Osteocyte (in vitro differentiated cells): ENCODE results near the gene SLC22A3. TPM values are rescaled to one million over a fixed set of nuclear protein-coding genes. Genes with fewer than 3 reads are reported as not detected.

Source experiments
- DNase-seq: peaks from one replicate; pipeline ENCODE4 v3.0.0; 2021; ENCODE audit warnings: mixed read lengths; ENCODE audit not compliant: unreplicated experiment; ENCODE audit errors: extremely low spot score
- H3K27ac Mint-ChIP-seq: one replicate; pipeline ENCODE4 v1.8.0; 2021; ENCODE audit warnings: mild to moderate bottlenecking, mixed read lengths; ENCODE audit not compliant: unreplicated experiment
- H3K27me3 Mint-ChIP-seq: one replicate; pipeline ENCODE4 v1.8.0; 2021; ENCODE audit warnings: mixed read lengths; ENCODE audit not compliant: unreplicated experiment
- H3K36me3 Mint-ChIP-seq: one replicate; pipeline ENCODE4 v1.8.0; 2021; ENCODE audit warnings: mixed read lengths; ENCODE audit not compliant: unreplicated experiment
- H3K4me1 Mint-ChIP-seq: one replicate; pipeline ENCODE4 v1.8.0; 2021; ENCODE audit warnings: mixed read lengths; ENCODE audit not compliant: unreplicated experiment
- H3K4me3 Mint-ChIP-seq: one replicate; pipeline ENCODE4 v1.8.0; 2021; ENCODE audit warnings: mild to moderate bottlenecking, moderate library complexity, mixed read lengths; ENCODE audit not compliant: unreplicated experiment
- H3K9me3 Mint-ChIP-seq: one replicate; pipeline ENCODE4 v1.8.0; 2021; ENCODE audit warnings: mixed read lengths; ENCODE audit not compliant: unreplicated experiment
- CTCF ChIP-seq: fragments of 200-600 bp; sonication (generic); IDR thresholded peaks from 2 replicates; pipeline ENCODE4 v1.5.0; 2021; ENCODE audit warnings: antibody characterized with exemption, mild to moderate bottlenecking, moderate library complexity
- total RNA-seq: library from RNA; stranded (reverse); gene quantifications from 2 replicates; pipeline ENCODE4 v1.2.1, GENCODE V29; 2021

SLC22A3 gene
- total RNA-seq, 1 donor from 2014 or later, result not detected

DNA sequence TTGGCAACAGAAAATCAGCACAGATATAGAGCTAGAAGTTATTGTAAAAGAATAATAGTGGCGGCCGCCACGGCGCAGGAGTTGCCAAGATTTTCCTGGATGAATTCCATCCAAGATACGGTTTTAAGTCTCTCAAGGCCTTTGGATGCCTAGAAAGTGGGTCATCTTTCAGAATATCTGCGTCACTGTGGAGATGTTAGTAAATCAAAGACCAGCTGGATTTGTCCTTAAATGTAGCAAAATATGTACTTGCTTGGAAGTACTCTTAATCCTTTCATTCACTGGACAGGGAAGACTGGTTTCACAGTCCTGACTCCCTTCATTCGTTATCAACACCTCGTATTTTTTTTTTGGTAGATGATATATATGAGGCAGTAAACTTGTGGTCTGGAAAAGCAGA, 83.0 kb downstream of the SLC22A3 start:
- Mint-ChIP-seq H3K9me3 (no peaks in the 10 kb centered on the region), H3K27me3 (peaks cover 20% of the 10 kb centered on the region), H3K4me3 (no peak overlapping the region), H3K4me1 (peaks cover 11% of the 10 kb centered on the region), H3K36me3 (no peaks in the 10 kb centered on the region), H3K27ac (no peak overlapping the region)
- DNase-seq, result no peak
- no peak for TF ChIP-seq CTCF

GRCh38 chr6:160431791-160432404, 83.7 kb downstream of the SLC22A3 start:
- Mint-ChIP-seq H3K36me3 (no peaks in the 10 kb centered on the region), H3K4me1 (peaks cover 11% of the 10 kb centered on the region), H3K27me3 (peaks cover 24% of the 10 kb centered on the region), H3K4me3 (no peak overlapping the region), H3K9me3 (no peaks in the 10 kb centered on the region), H3K27ac (no peak overlapping the region)
- DNase-seq, result no peak
- no peak for TF ChIP-seq CTCF

DNA sequence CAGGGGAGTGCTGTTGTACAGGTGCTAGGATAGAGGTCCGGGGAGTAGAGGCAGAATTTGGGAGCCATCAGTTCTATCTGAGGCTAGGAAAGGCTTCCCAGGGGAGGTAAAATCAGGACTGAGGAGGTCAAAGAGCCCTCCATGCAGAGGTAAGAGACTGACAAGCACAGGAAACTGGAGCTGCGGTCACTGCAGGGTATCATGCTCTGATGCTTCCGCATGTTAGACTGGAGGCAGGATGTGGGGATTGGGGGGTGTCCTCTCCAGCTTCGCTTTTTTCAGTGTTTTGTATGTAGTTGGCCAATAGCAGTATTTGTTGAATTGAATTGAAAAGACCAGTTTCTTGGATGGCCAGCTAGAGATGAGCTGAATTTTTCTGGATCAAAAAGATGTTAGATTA, 87.8 kb downstream of the SLC22A3 start:
- no peaks in the 10 kb centered on the region for H3K9me3 Mint-ChIP-seq
- H3K27me3 Mint-ChIP-seq, result peaks cover 53% of the 10 kb centered on the region

GRCh38 chr6:160437154-160437553, 89.0 kb downstream of the SLC22A3 start:
- Mint-ChIP-seq H3K4me1 (no peaks in the 10 kb centered on the region), H3K27ac (no peak overlapping the region), H3K9me3 (no peaks in the 10 kb centered on the region), H3K36me3 (no peaks in the 10 kb centered on the region), H3K27me3 (peaks cover 56% of the 10 kb centered on the region), H3K4me3 (no peak overlapping the region)
- DNase-seq, result no peak
- TF ChIP-seq CTCF, result no peak

More for the DNA sequence above, 87.8 kb downstream of the SLC22A3 start:
- Mint-ChIP-seq H3K27ac (no peak overlapping the region), H3K4me1 (no peaks in the 10 kb centered on the region), H3K36me3 (no peaks in the 10 kb centered on the region), H3K4me3 (no peak overlapping the region)
- no peak for DNase-seq
- no peak for TF ChIP-seq CTCF

- H3K4me3 Mint-ChIP-seq, result no peak overlapping the region
- no peak for DNase-seq
- no peaks in the 10 kb centered on the region for H3K4me1 Mint-ChIP-seq
- H3K9me3 Mint-ChIP-seq, result no peaks in the 10 kb centered on the region
- no peak for TF ChIP-seq CTCF
- peaks cover 59% of the 10 kb centered on the region for H3K27me3 Mint-ChIP-seq
- no peak overlapping the region for H3K27ac Mint-ChIP-seq
- no peaks in the 10 kb centered on the region for H3K36me3 Mint-ChIP-seq
Measured at GRCh38 chr6:160437775-160438174, 89.6 kb downstream of the SLC22A3 start.
